WTC11 (cell line): ENCODE measurements around the gene FOXC2. TPM values are rescaled to one million over a fixed set of nuclear protein-coding genes. Genes with fewer than 3 reads are reported as not detected.

Experiments used
- ATAC-seq: fragments of 200-7000 bp; cut with Tn5 transposase; 2 replicates; pipeline ENCODE4 v1.10.0; 2021; ENCODE audit warnings: mild to moderate bottlenecking, moderate library complexity
- CTCF ChIA-PET: fragments of 300-600 bp; sonication (Branson Sonifier 250); formaldehyde crosslinking; loops from one replicate; lab custom pipeline; 2021; ENCODE audit warnings: antibody characterized with exemption; lab: Charles Lee
- POLR2A ChIA-PET: fragments of 350-600 bp; sonication (Branson Sonifier 250); formaldehyde crosslinking; loops from one replicate; lab custom pipeline; 2021; ENCODE audit warnings: antibody characterized with exemption; lab: Charles Lee
- DNase-seq: peaks from one replicate; pipeline ENCODE4 v3.0.0; 2021; ENCODE audit warnings: low spot score
- H3K27ac Mint-ChIP-seq: 2 replicates; pipeline ENCODE4 v1.8.0; 2021; ENCODE audit warnings: mixed read lengths
- H3K27me3 Mint-ChIP-seq: 2 replicates; pipeline ENCODE4 v1.8.0; 2021; ENCODE audit warnings: low read depth, mild to moderate bottlenecking, moderate library complexity, mixed read lengths
- H3K36me3 Mint-ChIP-seq: 2 replicates; pipeline ENCODE4 v1.8.0; 2021; ENCODE audit warnings: mixed read lengths
- H3K4me1 Mint-ChIP-seq: 2 replicates; pipeline ENCODE4 v1.8.0; 2022; ENCODE audit warnings: mixed read lengths
- H3K4me3 Mint-ChIP-seq: 2 replicates; pipeline ENCODE4 v1.8.0; 2021; ENCODE audit warnings: mild to moderate bottlenecking, moderate library complexity, mixed read lengths
- H3K9me3 Mint-ChIP-seq: 2 replicates; pipeline ENCODE4 v1.8.0; 2021; ENCODE audit warnings: mixed read lengths
- AFF4 ChIP-seq: sonication (generic); formaldehyde crosslinking; IDR thresholded peaks from 2 replicates; pipeline ENCODE4 v1.8.1; 2023; ENCODE audit warnings: mild to moderate bottlenecking, missing genetic modification reagents, borderline replicate concordance
- AR ChIP-seq: fragments of 250-450 bp; sonication (Bioruptor Pico); IDR thresholded peaks from 2 replicates; pipeline ENCODE4 v1.9.0; 2021; ENCODE audit warnings: mild to moderate bottlenecking
- E2F1 ChIP-seq: sonication (generic); formaldehyde crosslinking; IDR thresholded peaks from 2 replicates; pipeline ENCODE4 v1.8.0; 2022; ENCODE audit warnings: mild to moderate bottlenecking, missing genetic modification reagents
- ELF4 ChIP-seq: sonication (generic); formaldehyde crosslinking; IDR thresholded peaks from 2 replicates; pipeline ENCODE4 v1.8.1; 2022; ENCODE audit warnings: low read depth, mild to moderate bottlenecking, moderate library complexity, missing genetic modification reagents
- ESRRA ChIP-seq: sonication (generic); formaldehyde crosslinking; IDR thresholded peaks from 2 replicates; pipeline ENCODE4 v1.8.1; 2022; ENCODE audit warnings: mild to moderate bottlenecking, missing genetic modification reagents, borderline replicate concordance
- FOXP1 ChIP-seq: sonication (generic); formaldehyde crosslinking; IDR thresholded peaks from 2 replicates; pipeline ENCODE4 v1.8.0; 2022; ENCODE audit warnings: missing genetic modification reagents, mild to moderate bottlenecking, moderate library complexity, borderline replicate concordance
- GTF2I ChIP-seq: fragments of 250-450 bp; sonication (Bioruptor Pico); conservative IDR thresholded peaks from 2 replicates; pipeline ENCODE4 v1.4.0; 2021; ENCODE audit warnings: mild to moderate bottlenecking
- JAZF1 ChIP-seq: fragments of 250-450 bp; sonication (Bioruptor Pico); IDR thresholded peaks from 2 replicates; pipeline ENCODE4 v1.9.0; 2021; ENCODE audit warnings: moderate library complexity, mild to moderate bottlenecking, inconsistent platforms
- KAT7 ChIP-seq: sonication (generic); formaldehyde crosslinking; IDR thresholded peaks from 2 replicates; pipeline ENCODE4 v1.8.1; 2023; ENCODE audit warnings: missing genetic modification reagents, mild to moderate bottlenecking, borderline replicate concordance
- MXD4 ChIP-seq: fragments of 250-450 bp; sonication (Bioruptor Pico); IDR thresholded peaks from 2 replicates; pipeline ENCODE4 v1.8.0; 2021; ENCODE audit warnings: mild to moderate bottlenecking, moderate library complexity, borderline replicate concordance
- NFE2L1 ChIP-seq: sonication (generic); formaldehyde crosslinking; IDR thresholded peaks from 2 replicates; pipeline ENCODE4 v1.8.1; 2023; ENCODE audit warnings: missing genetic modification reagents
- NR1H2 ChIP-seq: sonication (generic); formaldehyde crosslinking; IDR thresholded peaks from 2 replicates; pipeline ENCODE4 v1.9.0; 2021; ENCODE audit warnings: mild to moderate bottlenecking, moderate library complexity, missing genetic modification reagents
- OVOL2 ChIP-seq: fragments of 250-450 bp; sonication (Bioruptor Pico); IDR thresholded peaks from 2 replicates; pipeline ENCODE4 v1.9.0; 2021; ENCODE audit warnings: mild to moderate bottlenecking, borderline replicate concordance
- PREB ChIP-seq: sonication (generic); formaldehyde crosslinking; IDR thresholded peaks from 2 replicates; pipeline ENCODE4 v1.8.1; 2022; ENCODE audit warnings: mild to moderate bottlenecking, missing genetic modification reagents, moderate library complexity, borderline replicate concordance
- RORB ChIP-seq: fragments of 250-450 bp; sonication (Bioruptor Pico); IDR thresholded peaks from 2 replicates; pipeline ENCODE4 v1.9.0; 2021; ENCODE audit warnings: mild to moderate bottlenecking
- SMAD3 ChIP-seq: sonication (generic); formaldehyde crosslinking; IDR thresholded peaks from 2 replicates; pipeline ENCODE4 v1.8.0; 2022; ENCODE audit warnings: missing genetic modification reagents, mild to moderate bottlenecking, borderline replicate concordance
- SMAD4 ChIP-seq: sonication (generic); formaldehyde crosslinking; IDR thresholded peaks from 2 replicates; pipeline ENCODE4 v1.8.0; 2022; ENCODE audit warnings: mild to moderate bottlenecking, missing genetic modification reagents
- SOX15 ChIP-seq: fragments of 250-450 bp; sonication (Bioruptor Pico); IDR thresholded peaks from 2 replicates; pipeline ENCODE4 v1.9.0; 2021; ENCODE audit warnings: mild to moderate bottlenecking
- TCF7 ChIP-seq: sonication (generic); formaldehyde crosslinking; IDR thresholded peaks from 2 replicates; pipeline ENCODE4 v1.8.0; 2022; ENCODE audit warnings: mild to moderate bottlenecking, low read depth, missing genetic modification reagents, moderate library complexity
- ZNF416 ChIP-seq: fragments of 250-450 bp; sonication (Bioruptor Pico); IDR thresholded peaks from 2 replicates; pipeline ENCODE4 v1.9.0; 2021; ENCODE audit warnings: mild to moderate bottlenecking, inconsistent platforms
- ZNF671 ChIP-seq: fragments of 250-450 bp; sonication (Bioruptor Pico); IDR thresholded peaks from 2 replicates; pipeline ENCODE4 v1.8.0; 2021; ENCODE audit warnings: mild to moderate bottlenecking
- total RNA-seq: library from RNA; stranded (reverse); gene quantifications from 3 replicates; pipeline ENCODE4 v1.2.3, GENCODE V29; 2021
- TF ChIP-seq, protein P1 (sequence below): fragments of 250-450 bp; sonication (Bioruptor Pico); IDR thresholded peaks from 2 replicates; pipeline ENCODE4 v2.1.2; 2022; ENCODE audit warnings: mild to moderate bottlenecking, moderate library complexity

The FOXC2 gene
- total RNA-seq, 1 experiment from 2014 or later: 0.28 TPM

- TF ChIP-seq AR (CRISPR knock-in tag) (no peak), ZNF671 (no peak), OVOL2 (no peak)
These were observed 4.2 kb downstream of the FOXC2 start (continued) for GRCh38 chr16:86570558-86571529.

- DNase-seq: no peak
- Mint-ChIP-seq H3K9me3 (no peaks in the 10 kb centered on the region), H3K4me3 (no peak overlapping the region), H3K4me1 (peaks cover 56% of the 10 kb centered on the region), H3K27ac (no peak overlapping the region), H3K27me3 (peaks cover 94% of the 10 kb centered on the region), H3K36me3 (no peaks in the 10 kb centered on the region)
- no peak for ATAC-seq
- no peak for TF ChIP-seq KAT7 (CRISPR knock-in tag)
- TF ChIP-seq JAZF1: no peak
- no peak for TF ChIP-seq PREB (CRISPR knock-in tag)
- TF ChIP-seq ZNF416: no peak
- TF ChIP-seq NFE2L1 (CRISPR knock-in tag): no peak
- ChIA-PET CTCF (interaction anchor here (0.7 to 2.0 kb wide), 3 partner anchors 47 to 491 kb away, joined by 3 to 12 read pairs (median 5); no protein-coding TSS in a partner anchor), POLR2A (no interaction called here)
These were observed 4.9 kb downstream of the FOXC2 start for GRCh38 chr16:86571530-86571915.

- peaks cover 97% of the 10 kb centered on the region for H3K27me3 Mint-ChIP-seq
- H3K36me3 Mint-ChIP-seq: no peaks in the 10 kb centered on the region
- H3K9me3 Mint-ChIP-seq: no peaks in the 10 kb centered on the region
- no peak overlapping the region for H3K4me3 Mint-ChIP-seq
- H3K27ac Mint-ChIP-seq: no peak overlapping the region
- H3K4me1 Mint-ChIP-seq: peaks cover 59% of the 10 kb centered on the region
- no peak for ATAC-seq
- TF ChIP-seq TCF7 (no peak), E2F1 (no peak), MXD4 (no peak), NR1H2 (CRISPR knock-in tag) (no peak), AFF4 (CRISPR knock-in tag) (no peak), FOXP1 (CRISPR knock-in tag) (no peak), ESRRA (CRISPR knock-in tag) (no peak), SMAD4 (no peak), GTF2I (no peak), RORB (CRISPR knock-in tag) (no peak), ELF4 (no peak), SMAD3 (CRISPR knock-in tag) (no peak), SOX15 (CRISPR knock-in tag) (no peak), NFE2L1 (CRISPR knock-in tag) (no peak), ZNF416 (no peak)
- TF ChIP-seq, protein P1, sequence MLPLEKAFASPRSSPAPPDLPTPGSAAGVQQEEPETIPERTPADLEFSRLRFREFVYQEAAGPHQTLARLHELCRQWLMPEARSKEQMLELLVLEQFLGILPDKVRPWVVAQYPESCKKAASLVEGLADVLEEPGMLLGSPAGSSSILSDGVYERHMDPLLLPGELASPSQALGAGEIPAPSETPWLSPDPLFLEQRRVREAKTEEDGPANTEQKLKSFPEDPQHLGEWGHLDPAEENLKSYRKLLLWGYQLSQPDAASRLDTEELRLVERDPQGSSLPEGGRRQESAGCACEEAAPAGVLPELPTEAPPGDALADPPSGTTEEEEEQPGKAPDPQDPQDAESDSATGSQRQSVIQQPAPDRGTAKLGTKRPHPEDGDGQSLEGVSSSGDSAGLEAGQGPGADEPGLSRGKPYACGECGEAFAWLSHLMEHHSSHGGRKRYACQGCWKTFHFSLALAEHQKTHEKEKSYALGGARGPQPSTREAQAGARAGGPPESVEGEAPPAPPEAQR (CRISPR knock-in tag): no peak
- CTCF ChIA-PET: interaction anchor here (1.4 to 2.0 kb wide), 5 partner anchors 8 to 491 kb away, joined by 3 to 12 read pairs (median 5); no protein-coding TSS in a partner anchor
- POLR2A ChIA-PET: no interaction called here
- DNase-seq: no peak
These were observed 5.5 kb downstream of the FOXC2 start for GRCh38 chr16:86572041-86572521.
